Left ventricle myocardium inferior (tissue), 1 donor: ENCODE data around the gene GPR62. TPM values are rescaled to one million over a fixed set of nuclear protein-coding genes. Genes with fewer than 3 reads are reported as not detected.
A peak's percentile ranks its signal among the peaks of the same experiment; 100 is the strongest.

Experiments
- DNase-seq: peaks from one replicate; pipeline ENCODE4 v3.0.0-alpha.2; 2020
- H3K27ac ChIP-seq: fragments of 200-600 bp; replicated peaks from 2 replicates; pipeline ENCODE4 v1.8.0; 2021
- H3K27me3 ChIP-seq: fragments of 200-600 bp; 2 replicates; pipeline ENCODE4 v1.8.0; 2021; ENCODE audit warnings: low read depth
- H3K36me3 ChIP-seq: fragments of 200-600 bp; 2 replicates; pipeline ENCODE4 v1.8.0; 2021
- H3K4me1 ChIP-seq: fragments of 200-600 bp; 2 replicates; pipeline ENCODE4 v1.8.0; 2021
- H3K4me3 ChIP-seq: fragments of 200-600 bp; 2 replicates; pipeline ENCODE4 v1.8.0; 2021; ENCODE audit warnings: mild to moderate bottlenecking, moderate library complexity
- H3K9me3 ChIP-seq: fragments of 200-600 bp; replicated peaks from 2 replicates; pipeline ENCODE4 v1.8.0; 2021
- intact Hi-C: fragments of 100-400 bp; cut with micrococcal nuclease; formaldehyde crosslinking; loops from one replicate; pipeline ENCODE4 v1.11.0; 2022
- total RNA-seq: library from RNA; stranded (reverse); fragmentation: NEBNext Ultra II Directional; extraction: Animal tissue kit (Norgen Biotek cat#: 25700); gene quantifications from one replicate; pipeline ENCODE4 v1.2.1, GENCODE V29; 2021
- TF ChIP-seq, protein P1 (sequence below): fragments of 200-600 bp; IDR thresholded peaks from 2 replicates; pipeline ENCODE4 v1.8.0; 2021; ENCODE audit warnings: antibody characterized with exemption, mild to moderate bottlenecking, borderline replicate concordance
- donor health status: DM: no; HTN: yes; CAD: no; lungs with severe emphysema.

Gene GPR62
- total RNA-seq, 1 donor from 2014 or later = 0.16 TPM

DNA sequence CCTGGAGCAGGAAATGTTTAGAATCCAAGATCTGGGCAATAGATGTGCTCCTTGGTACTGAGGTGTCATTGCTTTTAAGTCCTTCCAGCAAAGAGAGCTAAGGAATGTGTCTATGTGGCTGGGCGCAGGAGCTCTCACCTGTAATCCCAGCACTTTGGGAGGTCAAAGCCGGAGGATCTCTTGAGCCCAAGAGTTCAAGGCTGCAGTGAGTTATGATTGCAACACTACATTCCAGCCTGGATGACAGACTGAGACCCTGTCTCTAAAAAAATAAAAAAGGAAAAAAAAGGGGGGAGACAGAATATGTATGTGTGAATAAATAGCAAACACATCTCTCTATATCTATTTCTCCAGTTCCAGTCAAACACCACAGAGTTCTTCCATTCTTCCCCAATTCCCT is 4.3 kb upstream of the GPR62 start:
- H3K36me3 ChIP-seq = peaks cover 21% of the 10 kb centered on the region
- H3K4me3 ChIP-seq = no peak overlapping the region
- intact Hi-C loops = no loop called here
- peaks cover 10% of the 10 kb centered on the region for H3K4me1 ChIP-seq
- no peak for DNase-seq
- no peaks in the 10 kb centered on the region for H3K9me3 ChIP-seq
- H3K27ac ChIP-seq = no peak overlapping the region
- no peaks in the 10 kb centered on the region for H3K27me3 ChIP-seq
- TF ChIP-seq, protein P1, sequence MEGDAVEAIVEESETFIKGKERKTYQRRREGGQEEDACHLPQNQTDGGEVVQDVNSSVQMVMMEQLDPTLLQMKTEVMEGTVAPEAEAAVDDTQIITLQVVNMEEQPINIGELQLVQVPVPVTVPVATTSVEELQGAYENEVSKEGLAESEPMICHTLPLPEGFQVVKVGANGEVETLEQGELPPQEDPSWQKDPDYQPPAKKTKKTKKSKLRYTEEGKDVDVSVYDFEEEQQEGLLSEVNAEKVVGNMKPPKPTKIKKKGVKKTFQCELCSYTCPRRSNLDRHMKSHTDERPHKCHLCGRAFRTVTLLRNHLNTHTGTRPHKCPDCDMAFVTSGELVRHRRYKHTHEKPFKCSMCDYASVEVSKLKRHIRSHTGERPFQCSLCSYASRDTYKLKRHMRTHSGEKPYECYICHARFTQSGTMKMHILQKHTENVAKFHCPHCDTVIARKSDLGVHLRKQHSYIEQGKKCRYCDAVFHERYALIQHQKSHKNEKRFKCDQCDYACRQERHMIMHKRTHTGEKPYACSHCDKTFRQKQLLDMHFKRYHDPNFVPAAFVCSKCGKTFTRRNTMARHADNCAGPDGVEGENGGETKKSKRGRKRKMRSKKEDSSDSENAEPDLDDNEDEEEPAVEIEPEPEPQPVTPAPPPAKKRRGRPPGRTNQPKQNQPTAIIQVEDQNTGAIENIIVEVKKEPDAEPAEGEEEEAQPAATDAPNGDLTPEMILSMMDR = no peak

DNA sequence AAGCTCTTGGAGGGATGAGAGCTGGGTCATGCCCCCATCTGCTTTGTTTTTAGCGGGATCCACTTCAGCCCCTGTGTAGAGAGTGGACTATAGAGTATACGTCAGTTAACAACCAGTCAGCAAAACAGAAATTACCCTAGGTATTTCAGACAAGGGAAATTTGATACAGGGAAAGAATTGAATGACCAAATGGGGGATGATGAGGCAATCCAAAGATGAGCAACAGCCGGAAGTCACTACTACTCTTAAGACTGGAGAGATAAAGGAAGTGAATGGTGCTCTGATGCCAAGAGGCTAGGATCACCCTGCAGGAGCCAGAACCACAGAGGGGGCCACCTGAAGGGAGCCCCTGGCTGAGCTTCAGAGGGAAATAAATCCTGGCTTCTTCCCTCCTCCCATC is 1.7 kb upstream of the GPR62 start:
- DNase-seq = no peak
- TF ChIP-seq, protein P1 = no peak
- intact Hi-C loops = no loop called here
- no peaks in the 10 kb centered on the region for H3K27me3 ChIP-seq
- no peaks in the 10 kb centered on the region for H3K9me3 ChIP-seq
- no peak overlapping the region for H3K27ac ChIP-seq
- H3K4me3 ChIP-seq = no peak overlapping the region
- peaks cover 19% of the 10 kb centered on the region for H3K4me1 ChIP-seq
- peaks cover 20% of the 10 kb centered on the region for H3K36me3 ChIP-seq

DNA sequence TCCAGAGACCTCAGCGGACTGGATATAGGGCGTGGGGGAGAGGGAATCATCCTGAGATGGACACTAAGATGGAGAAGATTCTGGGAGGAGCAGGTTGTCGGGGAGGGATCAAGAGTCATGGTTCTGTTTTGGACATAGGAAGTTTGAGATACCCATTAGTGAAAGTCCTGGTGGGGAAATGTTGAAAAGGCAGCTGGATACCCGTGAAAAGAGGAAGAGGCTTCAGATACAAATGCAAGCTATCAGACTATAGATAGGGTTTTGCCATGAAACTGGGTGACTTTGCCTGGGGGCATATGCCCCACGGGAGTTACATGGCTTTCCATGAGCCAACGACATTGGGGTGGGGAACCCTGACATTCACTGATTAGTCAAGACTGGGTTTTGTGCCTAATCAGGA is 1.1 kb upstream of the GPR62 start:
- H3K9me3 ChIP-seq = no peaks in the 10 kb centered on the region
- no peak overlapping the region for H3K27ac ChIP-seq
- no peaks in the 10 kb centered on the region for H3K27me3 ChIP-seq
- intact Hi-C loops = no loop called here
- H3K4me1 ChIP-seq = peaks cover 19% of the 10 kb centered on the region
- H3K36me3 ChIP-seq = peaks cover 23% of the 10 kb centered on the region
- DNase-seq = no peak
- TF ChIP-seq, protein P1 = no peak
- H3K4me3 ChIP-seq = no peak overlapping the region

DNA sequence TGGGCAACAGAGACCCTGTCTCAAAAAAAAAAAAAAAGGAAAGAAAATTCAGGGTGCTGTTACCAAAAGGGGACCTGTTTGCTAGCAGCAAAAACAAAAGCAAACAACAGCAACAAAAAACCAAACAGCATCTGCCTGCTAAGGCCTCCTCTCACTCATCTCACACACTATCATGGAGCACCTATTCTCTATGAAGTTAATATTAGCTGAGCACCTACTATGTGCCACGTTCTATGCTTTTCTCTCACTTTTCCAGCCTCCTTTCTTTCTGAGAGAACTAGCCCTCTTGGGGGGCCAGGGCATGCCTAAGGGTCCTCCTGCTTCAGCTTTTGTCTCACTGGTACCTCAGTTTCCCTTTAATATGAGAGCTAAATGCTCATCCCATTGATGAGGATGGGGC is 468 bp upstream of the GPR62 start:
- no peak for DNase-seq
- intact Hi-C loops = no loop called here
- Histone ChIP-seq H3K4me1 (peaks cover 19% of the 10 kb centered on the region), H3K4me3 (no peak overlapping the region), H3K27ac (no peak overlapping the region), H3K27me3 (no peaks in the 10 kb centered on the region), H3K36me3 (peaks cover 26% of the 10 kb centered on the region), H3K9me3 (no peaks in the 10 kb centered on the region)
- TF ChIP-seq, protein P1 = no peak

DNA sequence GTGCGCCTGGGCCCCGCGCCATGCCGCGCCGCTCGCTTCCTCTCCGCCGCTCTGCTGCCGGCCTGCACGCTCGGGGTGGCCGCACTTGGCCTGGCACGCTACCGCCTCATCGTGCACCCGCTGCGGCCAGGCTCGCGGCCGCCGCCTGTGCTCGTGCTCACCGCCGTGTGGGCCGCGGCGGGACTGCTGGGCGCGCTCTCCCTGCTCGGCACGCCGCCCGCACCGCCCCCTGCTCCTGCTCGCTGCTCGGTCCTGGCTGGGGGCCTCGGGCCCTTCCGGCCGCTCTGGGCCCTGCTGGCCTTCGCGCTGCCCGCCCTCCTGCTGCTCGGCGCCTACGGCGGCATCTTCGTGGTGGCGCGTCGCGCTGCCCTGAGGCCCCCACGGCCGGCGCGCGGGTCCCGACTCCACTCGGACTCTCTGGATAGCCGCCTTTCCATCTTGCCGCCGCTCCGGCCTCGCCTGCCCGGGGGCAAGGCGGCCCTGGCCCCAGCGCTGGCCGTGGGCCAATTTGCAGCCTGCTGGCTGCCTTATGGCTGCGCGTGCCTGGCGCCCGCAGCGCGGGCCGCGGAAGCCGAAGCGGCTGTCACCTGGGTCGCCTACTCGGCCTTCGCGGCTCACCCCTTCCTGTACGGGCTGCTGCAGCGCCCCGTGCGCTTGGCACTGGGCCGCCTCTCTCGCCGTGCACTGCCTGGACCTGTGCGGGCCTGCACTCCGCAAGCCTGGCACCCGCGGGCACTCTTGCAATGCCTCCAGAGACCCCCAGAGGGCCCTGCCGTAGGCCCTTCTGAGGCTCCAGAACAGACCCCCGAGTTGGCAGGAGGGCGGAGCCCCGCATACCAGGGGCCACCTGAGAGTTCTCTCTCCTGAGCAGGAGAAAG is 951 bp downstream of the GPR62 start:
- H3K4me3 ChIP-seq = peak overlapping the region; percentile 65
- peaks cover 39% of the 10 kb centered on the region for H3K36me3 ChIP-seq
- peak overlapping the region; percentile 88 for H3K27ac ChIP-seq
- H3K27me3 ChIP-seq = no peaks in the 10 kb centered on the region
- peak; percentile 58 for DNase-seq
- intact Hi-C loops = no loop called here
- H3K9me3 ChIP-seq = no peaks in the 10 kb centered on the region
- H3K4me1 ChIP-seq = peaks cover 26% of the 10 kb centered on the region
- TF ChIP-seq, protein P1 = peak; percentile 60
